ENCODE data around the gene CBFA2T3.

The CBFA2T3 gene

GRCh38 chr16:88967830-88968588 lies 9.0 kb downstream of the CBFA2T3 start:
- TF ChIP-seq POLR2AphosphoS5 (IDR thresholded peaks at IDR 0.05; ENCODE audit: low read depth, low read length) (no peak), SIN3A (IDR thresholded peaks at IDR 0.05; ENCODE audit: borderline replicate concordance, insufficient read depth, low read length) (no peak), FOXP2 (optimal IDR thresholded peaks at IDR 0.05; ENCODE audit: borderline replicate concordance, extremely low read depth, extremely low read length, insufficient read depth) (no peak), TAF1 (IDR thresholded peaks at IDR 0.05; ENCODE audit: borderline replicate concordance, insufficient read depth, low read length) (no peak)
- TF ChIP-seq, protein P1, sequence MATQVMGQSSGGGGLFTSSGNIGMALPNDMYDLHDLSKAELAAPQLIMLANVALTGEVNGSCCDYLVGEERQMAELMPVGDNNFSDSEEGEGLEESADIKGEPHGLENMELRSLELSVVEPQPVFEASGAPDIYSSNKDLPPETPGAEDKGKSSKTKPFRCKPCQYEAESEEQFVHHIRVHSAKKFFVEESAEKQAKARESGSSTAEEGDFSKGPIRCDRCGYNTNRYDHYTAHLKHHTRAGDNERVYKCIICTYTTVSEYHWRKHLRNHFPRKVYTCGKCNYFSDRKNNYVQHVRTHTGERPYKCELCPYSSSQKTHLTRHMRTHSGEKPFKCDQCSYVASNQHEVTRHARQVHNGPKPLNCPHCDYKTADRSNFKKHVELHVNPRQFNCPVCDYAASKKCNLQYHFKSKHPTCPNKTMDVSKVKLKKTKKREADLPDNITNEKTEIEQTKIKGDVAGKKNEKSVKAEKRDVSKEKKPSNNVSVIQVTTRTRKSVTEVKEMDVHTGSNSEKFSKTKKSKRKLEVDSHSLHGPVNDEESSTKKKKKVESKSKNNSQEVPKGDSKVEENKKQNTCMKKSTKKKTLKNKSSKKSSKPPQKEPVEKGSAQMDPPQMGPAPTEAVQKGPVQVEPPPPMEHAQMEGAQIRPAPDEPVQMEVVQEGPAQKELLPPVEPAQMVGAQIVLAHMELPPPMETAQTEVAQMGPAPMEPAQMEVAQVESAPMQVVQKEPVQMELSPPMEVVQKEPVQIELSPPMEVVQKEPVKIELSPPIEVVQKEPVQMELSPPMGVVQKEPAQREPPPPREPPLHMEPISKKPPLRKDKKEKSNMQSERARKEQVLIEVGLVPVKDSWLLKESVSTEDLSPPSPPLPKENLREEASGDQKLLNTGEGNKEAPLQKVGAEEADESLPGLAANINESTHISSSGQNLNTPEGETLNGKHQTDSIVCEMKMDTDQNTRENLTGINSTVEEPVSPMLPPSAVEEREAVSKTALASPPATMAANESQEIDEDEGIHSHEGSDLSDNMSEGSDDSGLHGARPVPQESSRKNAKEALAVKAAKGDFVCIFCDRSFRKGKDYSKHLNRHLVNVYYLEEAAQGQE (IDR thresholded peaks at IDR 0.05; ENCODE audit: insufficient read depth in 1 of 2, low read depth in 2 of 2, low read length in 2 of 2): no peak

DNA sequence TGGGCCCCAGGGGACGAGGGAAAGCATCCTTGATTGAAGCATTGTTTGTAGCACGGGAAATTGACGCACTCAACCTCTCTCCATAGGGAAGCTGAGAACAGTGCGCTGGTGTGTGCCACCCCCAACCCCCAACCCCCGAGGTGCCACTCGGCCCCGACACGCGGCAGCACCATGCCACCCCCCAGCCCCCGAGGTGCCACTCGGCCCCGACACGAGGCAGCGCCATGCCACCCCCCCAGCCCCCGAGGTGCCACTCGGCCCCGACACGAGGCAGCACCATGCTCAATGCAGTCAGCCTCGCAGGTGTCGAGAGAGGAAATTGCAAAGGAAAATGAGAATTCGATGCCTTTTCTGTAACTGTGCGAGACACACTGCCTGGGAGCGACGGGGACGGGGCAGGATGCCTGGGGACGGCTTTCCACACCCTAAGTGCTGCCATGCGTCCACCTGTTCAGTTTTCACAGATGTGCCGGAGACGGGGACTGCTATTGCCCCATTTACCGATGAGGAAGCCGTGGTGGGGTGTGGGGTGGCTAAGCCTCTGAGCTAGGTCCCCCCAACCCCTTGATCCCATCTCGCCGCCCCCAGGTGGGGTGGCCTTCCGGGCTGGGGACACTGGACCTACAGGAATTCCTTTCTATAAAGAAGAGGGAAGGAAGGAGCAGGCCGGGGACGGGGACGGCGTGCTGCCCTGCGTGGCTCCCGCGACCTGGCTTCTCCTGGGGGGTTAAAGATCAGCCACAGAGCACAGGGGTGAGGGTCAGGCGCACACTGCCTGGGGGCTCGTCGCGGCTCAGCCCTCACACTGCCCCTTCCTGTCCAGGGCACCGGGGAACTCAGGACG lies 9.8 kb downstream of the CBFA2T3 start:
- TF ChIP-seq TAF1 (IDR thresholded peaks at IDR 0.05; ENCODE audit: borderline replicate concordance, insufficient read depth, low read length): no peak
- no peak for TF ChIP-seq FOXP2 (optimal IDR thresholded peaks at IDR 0.05; ENCODE audit: borderline replicate concordance, extremely low read depth, extremely low read length, insufficient read depth)
- TF ChIP-seq, protein P1 (IDR thresholded peaks at IDR 0.05; ENCODE audit: insufficient read depth in 1 of 2, low read depth in 2 of 2, low read length in 2 of 2): no peak
- no peak for TF ChIP-seq POLR2AphosphoS5 (IDR thresholded peaks at IDR 0.05; ENCODE audit: low read depth, low read length)
- TF ChIP-seq SIN3A (IDR thresholded peaks at IDR 0.05; ENCODE audit: borderline replicate concordance, insufficient read depth, low read length): no peak

GRCh38 chr16:88965826-88966480 lies 11.1 kb downstream of the CBFA2T3 start:
- TF ChIP-seq POLR2AphosphoS5 (IDR thresholded peaks at IDR 0.05; ENCODE audit: low read depth, low read length): no peak
- no peak for TF ChIP-seq TAF1 (IDR thresholded peaks at IDR 0.05; ENCODE audit: borderline replicate concordance, insufficient read depth, low read length)
- TF ChIP-seq, protein P1 (IDR thresholded peaks at IDR 0.05; ENCODE audit: insufficient read depth in 1 of 2, low read depth in 2 of 2, low read length in 2 of 2): no peak
- no peak for TF ChIP-seq FOXP2 (optimal IDR thresholded peaks at IDR 0.05; ENCODE audit: borderline replicate concordance, extremely low read depth, extremely low read length, insufficient read depth)

GRCh38 chr16:88965411-88965810 lies 11.6 kb downstream of the CBFA2T3 start:
- no peak for TF ChIP-seq TAF1 (IDR thresholded peaks at IDR 0.05; ENCODE audit: borderline replicate concordance, insufficient read depth, low read length)
- no peak for TF ChIP-seq FOXP2 (optimal IDR thresholded peaks at IDR 0.05; ENCODE audit: borderline replicate concordance, extremely low read depth, extremely low read length, insufficient read depth)
- no peak for TF ChIP-seq SIN3A (IDR thresholded peaks at IDR 0.05; ENCODE audit: borderline replicate concordance, insufficient read depth, low read length)
- TF ChIP-seq, protein P1 (IDR thresholded peaks at IDR 0.05; ENCODE audit: insufficient read depth in 1 of 2, low read depth in 2 of 2, low read length in 2 of 2): no peak
- TF ChIP-seq POLR2AphosphoS5 (IDR thresholded peaks at IDR 0.05; ENCODE audit: low read depth, low read length): no peak
